ENCODE data around the gene SAPCD2. TPM values are rescaled to one million over a fixed set of nuclear protein-coding genes. Genes with fewer than 3 reads are reported as not detected.
A peak's percentile ranks its signal among the peaks of the same experiment; 100 is the strongest.

The SAPCD2 gene
- total RNA-seq, 4 donors from 2014 or later, result 8.2 to 13.6 (median 13.3) TPM

- no peaks in the 10 kb centered on the region for H3K36me3 ChIP-seq
- TF ChIP-seq POLR2AphosphoS5 (IDR thresholded peaks at IDR 0.05), result no peak
- TF ChIP-seq CTCF (IDR thresholded peaks at IDR 0.05), result no peak
- TF ChIP-seq EP300 (IDR thresholded peaks at IDR 0.05), result no peak
- TF ChIP-seq POLR2A (IDR thresholded peaks at IDR 0.05), result no peak
- H3K9me3 ChIP-seq, result no peaks in the 10 kb centered on the region
- no peak for DNase-seq (ENCODE audit: low spot score in 2 of 2)
- H3K27me3 ChIP-seq, result peaks cover 29% of the 10 kb centered on the region
- H3K4me1 ChIP-seq, result peaks cover 47% of the 10 kb centered on the region
- H3K4me3 ChIP-seq, result no peak overlapping the region
- peak overlapping the region; percentile 20 for H3K27ac ChIP-seq
- 55% methylated on average over 9 of the region's 28 CpGs for WGBS
Observed at GRCh38 chr9:137055385-137056364, 14.7 kb downstream of the SAPCD2 start.

- WGBS, result 69% methylated on average over 5 of the region's 17 CpGs
- peak overlapping the region; percentile 20 for H3K27ac ChIP-seq
- H3K4me3 ChIP-seq, result no peak overlapping the region
- peaks cover 47% of the 10 kb centered on the region for H3K4me1 ChIP-seq
- H3K9me3 ChIP-seq, result no peaks in the 10 kb centered on the region
- H3K27me3 ChIP-seq, result peaks cover 33% of the 10 kb centered on the region
- DNase-seq (ENCODE audit: low spot score in 2 of 2), result no peak
- no peaks in the 10 kb centered on the region for H3K36me3 ChIP-seq
- no peak for TF ChIP-seq CTCF (IDR thresholded peaks at IDR 0.05)
- TF ChIP-seq POLR2A (IDR thresholded peaks at IDR 0.05), result no peak
- TF ChIP-seq POLR2AphosphoS5 (IDR thresholded peaks at IDR 0.05), result no peak
- TF ChIP-seq EP300 (IDR thresholded peaks at IDR 0.05), result no peak
Observed at GRCh38 chr9:137054932-137055384, 15.4 kb downstream of the SAPCD2 start.

GRCh38 chr9:137053944-137054931 is 16.1 kb downstream of the SAPCD2 start, which contains the start of gene ENTPD2:
TSS of gene ENTPD2 (minus strand) at chr9:137054061. CDS start at chr9:137053997, 64 bp downstream.
- peaks cover 39% of the 10 kb centered on the region for H3K27me3 ChIP-seq
- no peak for DNase-seq (ENCODE audit: low spot score in 2 of 2)
- no peaks in the 10 kb centered on the region for H3K9me3 ChIP-seq
- peak within 1 kb of the TSS; percentile 62 for H3K4me3 ChIP-seq
- H3K27ac ChIP-seq, result peak within 1 kb of the TSS; percentile 22
- H3K4me1 ChIP-seq, result peaks cover 53% of the 10 kb centered on the region
- TF ChIP-seq EP300 (IDR thresholded peaks at IDR 0.05) (no peak), POLR2AphosphoS5 (IDR thresholded peaks at IDR 0.05) (no peak), CTCF (IDR thresholded peaks at IDR 0.05) (no peak), POLR2A (IDR thresholded peaks at IDR 0.05) (no peak)
- no peaks in the 10 kb centered on the region for H3K36me3 ChIP-seq
- no CpG with 5 or more reads among the region's 90 CpGs for WGBS

GRCh38 chr9:137052998-137053943 is 17.1 kb downstream of the SAPCD2 start:
- no peak for DNase-seq (ENCODE audit: low spot score in 2 of 2)
- 0% methylated on average over 1 of the region's 71 CpGs for WGBS
- Histone ChIP-seq H3K4me3 (peak overlapping the region; percentile 62), H3K27ac (no peak overlapping the region), H3K36me3 (no peaks in the 10 kb centered on the region), H3K4me1 (peaks cover 62% of the 10 kb centered on the region), H3K27me3 (peaks cover 49% of the 10 kb centered on the region), H3K9me3 (no peaks in the 10 kb centered on the region)
- TF ChIP-seq EP300 (IDR thresholded peaks at IDR 0.05) (no peak), POLR2A (IDR thresholded peaks at IDR 0.05) (no peak), CTCF (IDR thresholded peaks at IDR 0.05) (no peak), POLR2AphosphoS5 (IDR thresholded peaks at IDR 0.05) (no peak)

Data from suprapubic skin (tissue), 4 donors.